Measurements from ENCODE around the gene PKHD1. TPM values are rescaled to one million over a fixed set of nuclear protein-coding genes. Genes with fewer than 3 reads are reported as not detected.

Gene PKHD1
- total RNA-seq, 2 donors from 2014 or later: 0.14 TPM; not detected in 1

- H3K27me3 ChIP-seq (replicated peaks; ENCODE audit: insufficient read depth): no peaks in the 10 kb centered on the region
- ATAC-seq (ENCODE audit: insufficient number of reproducible peaks, low FRiP score, low read depth) (no peak), DNase-seq (ENCODE audit: low spot score) (no peak)
- H3K9me3 ChIP-seq: no peaks in the 10 kb centered on the region
- no peak overlapping the region for H3K4me3 ChIP-seq
- no peak overlapping the region for H3K27ac ChIP-seq
- H3K4me1 ChIP-seq (ENCODE audit: control insufficient read depth in 1 of 2, low read depth in 2 of 2): no peaks in the 10 kb centered on the region
- TF ChIP-seq CTCF (IDR thresholded peaks at IDR 0.05): no peak
- H3K36me3 ChIP-seq: no peaks in the 10 kb centered on the region
Observed at GRCh38 chr6:52098721-52099120, 11.3 kb upstream of the PKHD1 start.

- ATAC-seq (ENCODE audit: insufficient number of reproducible peaks, low FRiP score, low read depth) (no peak), DNase-seq (ENCODE audit: low spot score) (no peak)
- Histone ChIP-seq H3K4me1 (ENCODE audit: control insufficient read depth in 1 of 2, low read depth in 2 of 2) (no peaks in the 10 kb centered on the region), H3K36me3 (no peaks in the 10 kb centered on the region), H3K4me3 (no peak overlapping the region), H3K27me3 (replicated peaks; ENCODE audit: insufficient read depth) (no peaks in the 10 kb centered on the region), H3K27ac (no peak overlapping the region), H3K9me3 (no peaks in the 10 kb centered on the region)
- no peak for TF ChIP-seq CTCF (IDR thresholded peaks at IDR 0.05)
Observed at GRCh38 chr6:52089758-52090348, 2.4 kb upstream of the PKHD1 start.

GRCh38 chr6:52086741-52087140 is 672 bp downstream of the PKHD1 start:
- H3K27ac ChIP-seq: no peak overlapping the region
- no peak for TF ChIP-seq CTCF (IDR thresholded peaks at IDR 0.05)
- no peaks in the 10 kb centered on the region for H3K4me1 ChIP-seq (ENCODE audit: control insufficient read depth in 1 of 2, low read depth in 2 of 2)
- DNase-seq (ENCODE audit: low spot score) (no peak), ATAC-seq (ENCODE audit: insufficient number of reproducible peaks, low FRiP score, low read depth) (no peak)
- H3K9me3 ChIP-seq: no peaks in the 10 kb centered on the region
- no peaks in the 10 kb centered on the region for H3K27me3 ChIP-seq (replicated peaks; ENCODE audit: insufficient read depth)
- no peak overlapping the region for H3K4me3 ChIP-seq
- no peaks in the 10 kb centered on the region for H3K36me3 ChIP-seq

GRCh38 chr6:52081237-52081636 is 6.2 kb downstream of the PKHD1 start:
- Histone ChIP-seq H3K27ac (no peak overlapping the region), H3K9me3 (no peaks in the 10 kb centered on the region), H3K4me1 (ENCODE audit: control insufficient read depth in 1 of 2, low read depth in 2 of 2) (no peaks in the 10 kb centered on the region), H3K36me3 (no peaks in the 10 kb centered on the region), H3K4me3 (no peak overlapping the region), H3K27me3 (replicated peaks; ENCODE audit: insufficient read depth) (no peaks in the 10 kb centered on the region)
- no peak for ATAC-seq (ENCODE audit: insufficient number of reproducible peaks, low FRiP score, low read depth)
- DNase-seq (ENCODE audit: low spot score): no peak
- no peak for TF ChIP-seq CTCF (IDR thresholded peaks at IDR 0.05)

GRCh38 chr6:52077961-52078625 is 9.3 kb downstream of the PKHD1 start:
- no peaks in the 10 kb centered on the region for H3K27me3 ChIP-seq (replicated peaks; ENCODE audit: insufficient read depth)
- no peak overlapping the region for H3K27ac ChIP-seq
- no peaks in the 10 kb centered on the region for H3K9me3 ChIP-seq
- H3K36me3 ChIP-seq: no peaks in the 10 kb centered on the region
- no peak overlapping the region for H3K4me3 ChIP-seq
- DNase-seq (ENCODE audit: low spot score) (no peak), ATAC-seq (ENCODE audit: insufficient number of reproducible peaks, low FRiP score, low read depth) (no peak)
- TF ChIP-seq CTCF (IDR thresholded peaks at IDR 0.05): no peak
- H3K4me1 ChIP-seq (ENCODE audit: control insufficient read depth in 1 of 2, low read depth in 2 of 2): no peaks in the 10 kb centered on the region

All from thoracic aorta (tissue), 2 donors.